ENCODE results near the gene SLC6A17. TPM values are rescaled to one million over a fixed set of nuclear protein-coding genes. Genes with fewer than 3 reads are reported as not detected.

The SLC6A17 gene
- total RNA-seq, 2 donors from 2014 or later: 0.41 to 2.2 TPM

DNA sequence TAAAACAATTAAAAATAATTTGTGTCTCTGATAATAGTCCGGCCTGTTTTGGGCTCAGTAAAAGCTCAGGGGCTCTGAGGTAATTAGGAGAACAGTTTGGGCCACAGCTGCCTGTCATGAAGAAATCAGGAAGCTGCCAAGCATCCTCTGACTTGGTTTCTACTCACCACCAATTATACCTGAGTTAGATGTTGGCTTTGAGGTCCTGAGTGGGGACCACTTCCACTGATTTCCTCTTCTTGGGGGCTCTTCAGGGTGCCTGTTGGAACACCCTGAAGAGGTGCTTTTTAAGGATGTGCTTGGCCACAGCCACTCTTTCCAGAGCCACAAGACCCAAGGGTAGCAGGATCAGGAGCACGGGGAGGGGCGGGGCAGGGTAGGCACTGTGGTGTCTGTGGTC, 10.9 kb downstream of the SLC6A17 start:
- Histone ChIP-seq H3K9me3 (no peaks in the 10 kb centered on the region), H3K36me3 (no peaks in the 10 kb centered on the region), H3K27ac (no peak overlapping the region), H3K27me3 (replicated peaks; ENCODE audit: insufficient read depth) (no peaks in the 10 kb centered on the region), H3K4me1 (replicated peaks) (no peaks in the 10 kb centered on the region), H3K4me3 (no peak overlapping the region)
- intact Hi-C loops (cut with DNase I): no loop called here
- TF ChIP-seq POLR2AphosphoS5 (IDR thresholded peaks at IDR 0.05) (no peak), POLR2A (IDR thresholded peaks at IDR 0.05) (no peak), CTCF (IDR thresholded peaks at IDR 0.05) (no peak)
- no peak for DNase-seq (ENCODE audit: low spot score)
- WGBS: 91% methylated on average over 3 of the region's 3 CpGs

DNA sequence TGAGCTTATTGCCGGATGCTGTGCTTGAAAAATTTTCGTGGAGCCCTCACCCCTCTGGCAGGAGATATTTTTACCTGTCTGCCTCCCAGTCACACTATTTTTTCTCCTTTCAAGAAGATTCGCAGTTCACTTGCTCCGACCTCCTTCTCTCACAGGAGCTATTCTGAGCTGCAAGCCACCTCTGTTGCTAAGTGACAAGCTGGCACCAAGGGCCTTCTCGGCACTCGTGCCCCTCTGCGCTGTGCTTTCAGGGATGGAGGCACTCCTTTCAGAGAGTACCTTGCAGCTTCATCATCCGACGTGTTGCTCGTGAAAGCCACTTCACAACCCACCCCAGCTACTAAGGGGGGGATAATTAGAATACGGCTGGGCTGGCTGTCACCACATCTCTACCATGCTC, 11.6 kb downstream of the SLC6A17 start:
- intact Hi-C loops (cut with DNase I): no loop called here
- H3K4me1 ChIP-seq (replicated peaks): no peaks in the 10 kb centered on the region
- 84% methylated on average over 11 of the region's 11 CpGs for WGBS
- H3K4me3 ChIP-seq: no peak overlapping the region
- TF ChIP-seq CTCF (IDR thresholded peaks at IDR 0.05) (no peak), POLR2AphosphoS5 (IDR thresholded peaks at IDR 0.05) (no peak), POLR2A (IDR thresholded peaks at IDR 0.05) (no peak)
- no peak overlapping the region for H3K27ac ChIP-seq
- no peaks in the 10 kb centered on the region for H3K36me3 ChIP-seq
- no peaks in the 10 kb centered on the region for H3K27me3 ChIP-seq (replicated peaks; ENCODE audit: insufficient read depth)
- DNase-seq (ENCODE audit: low spot score): no peak
- H3K9me3 ChIP-seq: no peaks in the 10 kb centered on the region

GRCh38 chr1:110163591-110163990, 13.3 kb downstream of the SLC6A17 start:
- no peaks in the 10 kb centered on the region for H3K9me3 ChIP-seq
- no peaks in the 10 kb centered on the region for H3K36me3 ChIP-seq
- no peaks in the 10 kb centered on the region for H3K27me3 ChIP-seq (replicated peaks; ENCODE audit: insufficient read depth)
- no peak overlapping the region for H3K27ac ChIP-seq
- H3K4me1 ChIP-seq (replicated peaks): no peaks in the 10 kb centered on the region
- TF ChIP-seq POLR2AphosphoS5 (IDR thresholded peaks at IDR 0.05) (no peak), CTCF (IDR thresholded peaks at IDR 0.05) (no peak), POLR2A (IDR thresholded peaks at IDR 0.05) (no peak)
- no peak overlapping the region for H3K4me3 ChIP-seq
- WGBS: 41% methylated on average over 7 of the region's 7 CpGs
- intact Hi-C loops (cut with DNase I): no loop called here
- no peak for DNase-seq (ENCODE audit: low spot score)

DNA sequence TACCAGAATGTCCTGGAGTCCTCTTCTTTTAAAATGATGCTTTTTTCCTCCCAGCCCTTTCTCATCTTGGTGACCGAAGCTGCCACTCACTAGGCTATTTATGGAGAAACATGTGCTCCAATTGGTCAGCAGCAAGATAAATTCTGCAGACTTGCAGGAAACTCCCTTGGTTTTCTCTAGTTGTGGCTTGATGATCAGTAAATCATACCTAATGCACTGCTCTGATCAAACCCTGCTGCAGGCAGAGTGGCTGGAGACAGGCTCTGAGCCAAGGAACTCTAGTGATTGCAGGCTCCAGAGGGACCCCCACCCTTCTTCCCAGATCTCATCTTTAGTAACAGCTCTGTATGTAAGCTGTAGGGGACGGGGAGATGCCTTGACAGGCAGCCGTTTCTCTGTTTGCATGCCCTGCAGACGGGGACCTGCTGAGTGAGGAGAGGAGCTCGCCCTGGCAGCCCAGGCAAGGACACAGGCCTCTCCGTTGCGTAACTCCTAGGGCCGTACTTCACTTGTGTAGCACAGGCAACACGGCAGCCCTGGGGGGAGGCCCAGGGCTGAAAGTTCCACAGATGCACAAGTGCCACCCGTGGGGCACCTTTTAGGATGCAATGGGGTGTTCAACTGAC, 14.5 kb downstream of the SLC6A17 start:
- H3K36me3 ChIP-seq: no peaks in the 10 kb centered on the region
- no peak for DNase-seq (ENCODE audit: low spot score)
- no peak overlapping the region for H3K27ac ChIP-seq
- WGBS: 72% methylated on average over 10 of the region's 10 CpGs
- no peaks in the 10 kb centered on the region for H3K27me3 ChIP-seq (replicated peaks; ENCODE audit: insufficient read depth)
- H3K4me3 ChIP-seq: no peak overlapping the region
- intact Hi-C loops (cut with DNase I): no loop called here
- no peaks in the 10 kb centered on the region for H3K4me1 ChIP-seq (replicated peaks)
- H3K9me3 ChIP-seq: no peaks in the 10 kb centered on the region
- no peak for TF ChIP-seq CTCF (IDR thresholded peaks at IDR 0.05)
- TF ChIP-seq POLR2AphosphoS5 (IDR thresholded peaks at IDR 0.05): no peak
- TF ChIP-seq POLR2A (IDR thresholded peaks at IDR 0.05): no peak

DNA sequence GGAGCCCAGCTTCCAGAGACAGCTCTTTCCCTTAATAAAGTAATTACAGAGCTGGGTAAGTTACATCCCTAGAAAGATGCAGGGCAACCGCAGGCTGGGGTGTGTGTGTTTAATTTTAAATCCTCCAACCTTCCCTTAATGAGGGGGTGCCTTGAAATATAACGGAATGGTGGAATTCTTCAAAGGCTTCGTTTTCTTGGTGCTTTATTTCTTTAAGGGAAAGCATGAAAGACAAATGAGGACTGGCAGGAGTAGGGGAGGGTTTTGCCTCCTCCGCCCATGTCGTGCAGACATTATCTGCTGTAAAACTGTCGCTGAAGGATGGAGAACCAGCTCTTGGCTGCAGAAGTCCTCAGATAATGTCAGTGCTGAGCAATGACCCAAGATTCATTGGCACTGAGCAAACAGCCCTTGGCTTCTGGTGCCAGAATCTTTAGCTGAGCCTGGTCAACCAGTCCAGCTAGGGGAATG, 15.5 kb downstream of the SLC6A17 start:
- Histone ChIP-seq H3K27ac (no peak overlapping the region), H3K36me3 (no peaks in the 10 kb centered on the region), H3K4me1 (replicated peaks) (no peaks in the 10 kb centered on the region), H3K27me3 (replicated peaks; ENCODE audit: insufficient read depth) (no peaks in the 10 kb centered on the region), H3K9me3 (no peaks in the 10 kb centered on the region), H3K4me3 (no peak overlapping the region)
- WGBS: 53% methylated on average over 6 of the region's 6 CpGs
- TF ChIP-seq POLR2A (IDR thresholded peaks at IDR 0.05): no peak
- no peak for TF ChIP-seq CTCF (IDR thresholded peaks at IDR 0.05)
- TF ChIP-seq POLR2AphosphoS5 (IDR thresholded peaks at IDR 0.05): peak; percentile 75
- peak; percentile 40 for DNase-seq (ENCODE audit: low spot score)
- intact Hi-C loops (cut with DNase I): no loop called here

Measured in prostate gland (tissue), 2 donors.